GM12801 (cell line): ENCODE results near the gene AHDC1.

Source experiments
- TF ChIP-seq, protein P1 (sequence below): IDR thresholded peaks from one replicate; pipeline ENCODE4 v1.5.1; 2011; ENCODE audit warnings: control low read depth; ENCODE audit not compliant: insufficient read length; ENCODE audit errors: extremely low read depth

Gene AHDC1

DNA sequence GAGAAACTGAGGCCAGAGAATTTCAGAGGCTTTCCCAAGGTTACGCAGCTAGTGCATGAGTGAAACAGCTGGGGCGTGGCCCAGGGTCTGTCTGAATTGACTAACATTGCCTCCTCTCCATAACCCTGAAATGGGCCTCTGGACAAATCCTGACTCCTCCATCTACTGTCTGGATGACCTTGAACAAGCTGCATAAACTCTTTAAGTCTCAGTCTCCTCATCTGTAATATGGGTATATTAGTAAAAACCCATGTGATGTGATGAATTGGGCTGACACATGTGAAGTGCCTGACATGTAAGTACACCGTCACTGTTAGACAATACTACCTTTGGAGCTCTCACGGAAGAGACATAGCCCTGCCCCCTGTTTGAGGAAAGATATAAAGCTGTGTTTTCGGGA is 43.4 kb upstream of the AHDC1 start:
- TF ChIP-seq, protein P1, sequence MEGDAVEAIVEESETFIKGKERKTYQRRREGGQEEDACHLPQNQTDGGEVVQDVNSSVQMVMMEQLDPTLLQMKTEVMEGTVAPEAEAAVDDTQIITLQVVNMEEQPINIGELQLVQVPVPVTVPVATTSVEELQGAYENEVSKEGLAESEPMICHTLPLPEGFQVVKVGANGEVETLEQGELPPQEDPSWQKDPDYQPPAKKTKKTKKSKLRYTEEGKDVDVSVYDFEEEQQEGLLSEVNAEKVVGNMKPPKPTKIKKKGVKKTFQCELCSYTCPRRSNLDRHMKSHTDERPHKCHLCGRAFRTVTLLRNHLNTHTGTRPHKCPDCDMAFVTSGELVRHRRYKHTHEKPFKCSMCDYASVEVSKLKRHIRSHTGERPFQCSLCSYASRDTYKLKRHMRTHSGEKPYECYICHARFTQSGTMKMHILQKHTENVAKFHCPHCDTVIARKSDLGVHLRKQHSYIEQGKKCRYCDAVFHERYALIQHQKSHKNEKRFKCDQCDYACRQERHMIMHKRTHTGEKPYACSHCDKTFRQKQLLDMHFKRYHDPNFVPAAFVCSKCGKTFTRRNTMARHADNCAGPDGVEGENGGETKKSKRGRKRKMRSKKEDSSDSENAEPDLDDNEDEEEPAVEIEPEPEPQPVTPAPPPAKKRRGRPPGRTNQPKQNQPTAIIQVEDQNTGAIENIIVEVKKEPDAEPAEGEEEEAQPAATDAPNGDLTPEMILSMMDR, result no peak

GRCh38 chr1:27646676-27647075 is 42.7 kb upstream of the AHDC1 start:
- TF ChIP-seq, protein P1, result no peak

DNA sequence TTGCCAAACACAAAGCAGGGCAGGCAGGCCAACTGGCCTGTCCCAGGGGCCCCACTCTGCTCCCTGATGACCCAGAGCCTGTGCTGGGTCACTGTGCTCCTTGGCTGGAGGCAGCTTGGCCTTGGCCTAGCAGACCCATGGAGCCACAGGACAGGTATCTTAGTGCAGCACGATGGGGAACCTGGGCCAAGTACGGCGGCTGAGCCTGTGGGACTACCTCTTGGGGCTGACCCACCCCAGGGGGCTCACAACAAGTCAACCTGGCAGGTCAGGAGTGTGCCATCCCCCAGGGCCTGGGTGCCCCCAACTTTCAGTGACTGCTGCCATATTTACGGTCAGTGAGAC is 41.1 kb upstream of the AHDC1 start:
- TF ChIP-seq, protein P1, result no peak

DNA sequence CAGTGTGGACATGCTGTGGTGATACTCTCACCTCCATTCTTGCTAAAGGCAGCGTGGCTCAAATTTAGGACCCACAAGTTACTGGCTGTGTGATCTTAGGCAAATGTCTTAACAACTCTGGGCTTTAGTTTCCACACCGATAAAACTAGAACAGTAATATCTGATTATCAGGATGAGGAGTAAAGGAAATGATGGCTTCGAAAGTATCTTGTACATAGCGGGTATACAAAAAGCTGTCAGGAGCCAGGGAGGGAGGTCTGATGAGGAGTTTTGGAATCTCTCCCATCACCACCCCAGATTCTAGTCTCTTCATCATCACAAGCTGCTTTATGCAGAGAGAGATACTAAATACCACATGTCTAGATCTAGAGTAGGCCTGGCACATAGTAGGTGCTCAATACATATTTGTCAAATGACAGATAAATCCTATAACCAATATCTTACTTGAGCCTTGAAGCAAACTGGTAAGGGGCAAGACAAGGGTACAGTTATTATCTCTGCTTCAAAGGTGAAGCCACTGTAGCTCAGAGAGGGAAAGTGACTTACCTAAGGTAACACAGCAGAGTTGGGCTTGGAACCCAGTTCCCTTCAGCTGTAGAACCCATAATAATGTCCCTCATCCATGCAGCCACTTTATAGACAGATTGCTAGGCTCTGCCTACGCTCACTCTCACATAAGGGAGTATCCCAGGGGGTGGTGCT is 40.6 kb upstream of the AHDC1 start:
- TF ChIP-seq, protein P1, result no peak

DNA sequence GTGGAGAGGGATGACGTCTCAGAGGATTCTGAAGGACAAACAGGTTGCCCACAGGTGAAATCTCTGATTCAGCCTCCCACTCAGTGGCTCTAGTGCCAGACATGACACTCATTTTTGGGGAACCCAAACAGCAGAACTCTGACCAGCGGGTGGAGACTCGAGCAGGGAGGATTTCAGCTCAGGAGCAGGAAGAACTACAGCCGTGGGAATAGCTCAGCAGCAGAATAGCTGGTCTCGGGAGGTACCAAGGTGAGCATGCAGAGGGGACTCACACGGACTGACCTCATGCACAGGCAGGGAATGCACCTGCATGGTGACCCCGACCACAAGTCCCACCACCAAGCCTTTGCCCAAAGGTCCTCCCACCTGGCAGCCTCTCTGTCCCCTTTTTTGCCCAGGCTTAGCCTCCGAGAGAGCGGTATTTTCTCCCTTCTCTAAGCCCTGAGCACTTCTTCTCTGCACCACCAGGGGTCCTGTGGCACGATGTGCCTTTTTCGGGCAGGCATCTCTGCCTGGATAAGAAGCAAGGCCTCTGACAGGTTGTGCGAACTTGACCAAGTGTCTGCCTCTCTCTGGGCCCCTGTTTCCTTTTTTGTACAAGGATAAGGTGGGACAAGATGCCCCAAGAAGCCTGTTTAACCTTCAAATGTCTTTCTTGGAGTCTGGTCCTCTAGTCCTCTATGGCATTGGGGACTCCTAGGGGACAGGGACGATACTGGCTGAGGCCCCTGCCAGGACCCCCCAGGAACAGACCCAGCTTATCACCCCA is 39.8 kb upstream of the AHDC1 start:
- TF ChIP-seq, protein P1, result no peak

DNA sequence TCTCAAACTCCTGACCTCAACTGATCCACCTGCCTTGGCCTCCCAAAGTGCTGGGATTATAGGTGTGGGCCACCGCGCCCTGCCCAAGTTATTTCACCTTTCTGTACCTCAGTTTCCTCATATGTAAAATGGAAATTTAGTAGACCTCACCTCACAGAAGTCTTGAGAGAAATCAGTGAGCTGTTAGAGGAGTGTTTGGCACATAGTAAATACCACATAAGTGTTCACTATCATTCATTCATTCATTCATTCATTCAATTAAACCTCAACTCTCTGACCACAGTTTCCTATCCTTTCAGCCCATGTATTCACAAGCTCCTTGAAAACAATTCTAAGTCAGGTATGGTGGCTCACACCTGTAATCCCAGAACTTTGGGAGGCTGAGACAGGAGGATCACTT is 34.9 kb upstream of the AHDC1 start:
- TF ChIP-seq, protein P1, result no peak

- TF ChIP-seq, protein P1, result no peak
These were observed 34.2 kb upstream of the AHDC1 start for GRCh38 chr1:27638047-27638734.
